ENCODE measurements around the gene NSD2.

Gene NSD2

GRCh38 chr4:1983053-1983845 lies 112.1 kb downstream of the NSD2 start:
- no peak for DNase-seq (ENCODE audit: low read depth, low spot score)
- no peak overlapping the region for H3K4me3 ChIP-seq (ENCODE audit: low read depth, low read length)
- ChIA-PET CTCF (interaction anchor here (1.8 kb wide), 1 partner anchor 84 kb away, joined by 4 read pairs; no protein-coding TSS in a partner anchor), POLR2A (no interaction called here)
- no peak for TF ChIP-seq CTCF (IDR thresholded peaks at IDR 0.05; ENCODE audit: insufficient read depth, low read length, missing control alignments)

DNA sequence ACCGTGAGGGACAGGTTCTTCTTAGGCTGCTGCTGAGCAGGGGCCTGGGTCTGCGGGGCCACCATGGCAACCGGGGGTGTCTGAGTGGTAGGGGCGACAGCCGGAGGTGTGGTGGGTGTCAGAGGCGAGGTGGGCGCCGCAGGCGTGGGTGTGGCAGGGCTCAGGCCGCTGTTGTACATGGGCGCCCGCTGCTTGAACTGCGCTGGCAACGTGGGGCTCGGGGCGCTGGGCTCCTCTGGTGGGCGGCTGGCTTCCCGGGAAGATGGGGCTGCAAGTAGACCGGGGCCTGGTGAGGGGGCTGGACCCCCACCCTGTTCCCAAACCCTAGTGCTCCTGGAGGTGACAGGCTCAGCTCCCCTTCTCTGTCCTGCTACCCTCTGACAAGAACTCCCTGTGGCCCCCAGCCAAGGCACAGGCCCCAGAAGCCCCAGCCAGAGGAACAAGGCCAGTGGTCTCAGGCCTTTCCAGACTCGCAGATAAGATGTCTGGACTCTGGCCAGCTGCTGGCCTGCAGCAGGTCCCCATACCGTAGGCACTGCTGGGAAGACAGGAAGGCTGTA lies 112.7 kb downstream of the NSD2 start:
- POLR2A ChIA-PET, result no interaction called here
- CTCF ChIA-PET, result interaction anchor here (1.8 kb wide), 1 partner anchor 85 kb away, joined by 4 read pairs; no protein-coding TSS in a partner anchor
- TF ChIP-seq CTCF (IDR thresholded peaks at IDR 0.05; ENCODE audit: insufficient read depth, low read length, missing control alignments), result no peak

DNA sequence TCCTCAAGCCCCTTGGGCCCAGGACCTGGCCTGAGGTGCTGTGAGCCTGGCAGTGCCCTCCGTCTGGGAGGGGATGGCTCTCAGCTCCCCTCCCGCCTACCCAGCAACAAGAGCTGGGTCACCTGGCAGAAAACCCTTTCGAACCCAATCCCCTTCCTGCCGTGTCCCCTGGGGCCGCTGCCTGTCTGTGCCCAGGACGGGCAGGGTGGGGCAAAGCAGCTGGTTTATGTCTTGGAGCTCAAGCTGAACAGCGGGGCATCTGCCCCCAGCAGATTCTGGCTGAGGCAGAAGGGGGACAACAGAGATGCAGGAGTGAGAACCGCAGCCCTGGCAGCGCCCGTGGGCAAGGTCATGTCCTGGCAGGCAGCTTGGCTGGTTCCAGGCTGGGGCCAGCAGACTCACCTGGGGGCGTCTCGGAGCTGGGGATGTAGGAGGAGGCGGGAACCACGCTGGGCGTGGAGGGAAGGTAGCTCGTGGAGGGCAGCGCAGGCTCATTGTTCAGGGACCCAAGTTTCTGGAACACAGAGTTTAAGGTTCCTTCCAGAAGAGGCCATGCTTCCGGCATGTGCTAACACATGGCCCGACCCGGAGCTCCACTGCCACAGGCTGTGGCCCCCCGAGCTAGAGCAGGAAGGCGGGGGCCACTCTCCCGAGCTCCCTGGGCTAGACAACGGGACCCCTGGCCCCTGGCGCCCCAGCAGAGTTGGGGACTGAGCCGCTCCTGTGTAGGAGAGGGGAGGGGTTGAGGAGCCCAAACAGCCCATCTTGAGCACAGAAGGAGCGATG lies 113.4 kb downstream of the NSD2 start:
- POLR2A ChIA-PET, result no interaction called here
- TF ChIP-seq CTCF (IDR thresholded peaks at IDR 0.05; ENCODE audit: insufficient read depth, low read length, missing control alignments), result no peak
- no peak for DNase-seq (ENCODE audit: low read depth, low spot score)
- no peak overlapping the region for H3K4me3 ChIP-seq (ENCODE audit: low read depth, low read length)
- CTCF ChIA-PET, result interaction anchor here (1.8 kb wide), 1 partner anchor 85 kb away, joined by 4 read pairs; no protein-coding TSS in a partner anchor

More for the DNA sequence above, 112.7 kb downstream of the NSD2 start:
- no peak for DNase-seq (ENCODE audit: low read depth, low spot score)
- H3K4me3 ChIP-seq (ENCODE audit: low read depth, low read length), result no peak overlapping the region

DNA sequence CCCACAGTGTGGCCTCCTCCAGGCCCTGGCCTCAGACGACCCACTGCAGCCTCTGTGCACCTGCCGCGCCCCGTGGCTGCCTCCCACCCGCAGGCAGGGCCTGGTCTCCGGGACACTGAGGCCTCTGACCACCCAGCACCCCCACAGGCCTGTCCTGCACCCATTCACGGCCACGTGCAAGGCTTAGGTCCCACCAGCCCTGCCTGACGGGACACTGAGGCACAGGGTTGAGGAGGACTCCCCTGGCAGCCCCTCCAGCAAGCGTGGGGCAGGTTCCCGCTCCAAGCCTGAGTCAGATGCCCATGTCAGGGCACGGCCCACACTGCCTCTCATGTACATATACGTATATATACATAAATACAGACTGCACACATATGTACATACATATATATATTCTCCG lies 114.1 kb downstream of the NSD2 start:
- POLR2A ChIA-PET, result no interaction called here

DNA sequence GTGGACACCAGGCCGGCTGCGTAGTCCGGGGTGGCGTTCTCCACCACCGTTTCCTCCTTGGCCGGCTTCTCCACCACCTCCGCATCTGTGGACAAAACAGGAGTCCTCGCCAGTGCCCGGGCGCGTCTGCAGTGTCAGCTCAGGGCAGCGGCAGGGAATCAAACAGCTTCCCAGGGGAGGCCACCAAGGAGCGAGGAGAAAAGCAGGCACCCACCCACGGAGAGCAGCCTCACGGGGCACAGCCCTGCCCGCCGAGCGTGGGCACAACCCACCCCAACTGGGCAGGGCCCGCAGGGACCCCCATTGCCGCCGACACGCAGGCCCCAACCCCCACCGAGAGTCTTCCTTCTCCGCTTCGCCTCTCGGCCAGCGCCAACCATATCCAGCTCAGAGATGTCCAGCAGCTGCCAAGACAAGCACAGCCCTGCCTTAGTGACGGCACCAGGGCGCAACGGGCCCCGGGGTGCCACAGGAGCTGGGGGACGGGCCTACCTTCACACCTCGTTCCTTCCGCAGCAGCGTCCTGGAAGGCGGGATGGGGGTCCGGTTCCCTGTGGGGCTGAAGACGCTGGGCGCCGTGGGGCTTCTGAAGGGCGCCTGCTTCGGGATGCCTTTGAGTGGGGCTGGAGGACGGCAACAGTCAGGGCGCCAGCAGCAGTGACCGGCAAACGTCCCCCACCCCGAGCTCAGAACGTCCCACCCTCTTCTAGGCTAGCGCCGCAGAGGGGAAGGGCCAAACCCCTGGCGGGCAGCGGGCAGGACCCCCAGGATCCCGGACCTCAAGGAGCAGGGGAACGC lies 114.8 kb downstream of the NSD2 start:
- H3K4me3 ChIP-seq (ENCODE audit: low read depth, low read length), result no peak overlapping the region
- CTCF ChIA-PET, result no interaction called here
- POLR2A ChIA-PET, result no interaction called here
- DNase-seq (ENCODE audit: low read depth, low spot score), result no peak
- TF ChIP-seq CTCF (IDR thresholded peaks at IDR 0.05; ENCODE audit: insufficient read depth, low read length, missing control alignments), result no peak

More for the DNA sequence above, 114.1 kb downstream of the NSD2 start:
- no peak overlapping the region for H3K4me3 ChIP-seq (ENCODE audit: low read depth, low read length)
- CTCF ChIA-PET, result interaction anchor here (1.8 kb wide), 1 partner anchor 86 kb away, joined by 4 read pairs; no protein-coding TSS in a partner anchor
- no peak for DNase-seq (ENCODE audit: low read depth, low spot score)
- no peak for TF ChIP-seq CTCF (IDR thresholded peaks at IDR 0.05; ENCODE audit: insufficient read depth, low read length, missing control alignments)
